Astrocyte (in vitro differentiated cells and primary cell): ENCODE results near the gene ZNF488. TPM values are rescaled to one million over a fixed set of nuclear protein-coding genes. Genes with fewer than 3 reads are reported as not detected.

Experiments used
- DNase-seq: peaks from one replicate; pipeline ENCODE4 v3.0.0-alpha.2; 2010; ENCODE audit warnings: low read depth
- FAIRE-seq: peaks from 2 replicates; lab custom pipeline; 2011; peaks lifted over from hg19 to GRCh38; lab: Jason Lieb, UNC
- H2AFZ ChIP-seq: 2 replicates; pipeline ENCODE4 v1.6.0; 2012; ENCODE audit warnings: low read depth, low read length, inconsistent platforms
- H3K27ac ChIP-seq: 2 replicates; pipeline ENCODE4 v1.5.1; 2011; ENCODE audit warnings: low read depth, low read length, inconsistent platforms
- H3K27me3 ChIP-seq: 2 replicates; pipeline ENCODE4 v1.6.0; 2011; ENCODE audit warnings: low read length, inconsistent platforms; ENCODE audit not compliant: insufficient read depth
- H3K36me3 ChIP-seq: 2 replicates; pipeline ENCODE4 v1.5.1; 2011; ENCODE audit warnings: low read length, inconsistent platforms; ENCODE audit not compliant: insufficient read depth
- H3K4me1 ChIP-seq: 2 replicates; pipeline ENCODE4 v1.5.1; 2011; ENCODE audit warnings: low read length, inconsistent platforms; ENCODE audit not compliant: insufficient read depth
- H3K4me2 ChIP-seq: 2 replicates; pipeline ENCODE4 v1.6.0; 2012; ENCODE audit warnings: low read length, inconsistent platforms
- H3K4me3 ChIP-seq: 2 replicates; pipeline ENCODE4 v1.5.1; 2011; ENCODE audit warnings: low read depth, mild to moderate bottlenecking, low read length, inconsistent platforms; ENCODE audit not compliant: insufficient read depth
- H3K79me2 ChIP-seq: 2 replicates; pipeline ENCODE4 v1.6.0; 2012; ENCODE audit warnings: mild to moderate bottlenecking, low read length, inconsistent platforms; ENCODE audit not compliant: insufficient read depth
- H3K9ac ChIP-seq: 2 replicates; pipeline ENCODE4 v1.6.0; 2012; ENCODE audit warnings: mild to moderate bottlenecking, low read length, inconsistent platforms
- H3K9me3 ChIP-seq: 2 replicates; pipeline ENCODE4 v1.5.1; 2012; ENCODE audit warnings: low read depth, mild to moderate bottlenecking, low read length, inconsistent platforms; ENCODE audit not compliant: insufficient read depth
- H4K20me1 ChIP-seq: 2 replicates; pipeline ENCODE4 v1.6.0; 2012; ENCODE audit warnings: low read length, inconsistent platforms; ENCODE audit not compliant: insufficient read depth
- H3K27ac Mint-ChIP-seq: one replicate; pipeline ENCODE4 v1.8.0; 2021; ENCODE audit warnings: mild to moderate bottlenecking, mixed read lengths; ENCODE audit not compliant: unreplicated experiment
- H3K27me3 Mint-ChIP-seq: one replicate; pipeline ENCODE4 v1.8.0; 2021; ENCODE audit warnings: low read depth, mixed read lengths; ENCODE audit not compliant: unreplicated experiment
- H3K36me3 Mint-ChIP-seq: one replicate; pipeline ENCODE4 v1.8.0; 2021; ENCODE audit warnings: low read depth, mixed read lengths; ENCODE audit not compliant: unreplicated experiment
- H3K4me1 Mint-ChIP-seq: one replicate; pipeline ENCODE4 v1.8.0; 2021; ENCODE audit warnings: low read depth, mixed read lengths; ENCODE audit not compliant: unreplicated experiment
- H3K4me3 Mint-ChIP-seq: one replicate; pipeline ENCODE4 v1.8.0; 2021; ENCODE audit warnings: mild to moderate bottlenecking, moderate library complexity, mixed read lengths; ENCODE audit not compliant: unreplicated experiment
- H3K9me3 Mint-ChIP-seq: one replicate; pipeline ENCODE4 v1.8.0; 2021; ENCODE audit warnings: mild to moderate bottlenecking, mixed read lengths; ENCODE audit not compliant: unreplicated experiment
- EZH2 ChIP-seq: IDR thresholded peaks from 2 replicates; pipeline ENCODE4 v1.6.1; 2012; ENCODE audit warnings: mild to moderate bottlenecking, low read length, inconsistent platforms; ENCODE audit not compliant: insufficient read depth
- total RNA-seq: library from RNA; stranded (reverse); gene quantifications from 2 replicates; pipeline ENCODE4 v1.2.1, GENCODE V29; 2021
- TF ChIP-seq, protein P1 (sequence below): IDR thresholded peaks from 2 replicates; pipeline ENCODE4 v1.5.1; 2011; ENCODE audit warnings: low read depth, mild to moderate bottlenecking, inconsistent platforms, low read length, moderate library complexity; ENCODE audit not compliant: insufficient read depth

The ZNF488 gene
- total RNA-seq, 1 donor from 2014 or later, result 1.4 TPM

DNA sequence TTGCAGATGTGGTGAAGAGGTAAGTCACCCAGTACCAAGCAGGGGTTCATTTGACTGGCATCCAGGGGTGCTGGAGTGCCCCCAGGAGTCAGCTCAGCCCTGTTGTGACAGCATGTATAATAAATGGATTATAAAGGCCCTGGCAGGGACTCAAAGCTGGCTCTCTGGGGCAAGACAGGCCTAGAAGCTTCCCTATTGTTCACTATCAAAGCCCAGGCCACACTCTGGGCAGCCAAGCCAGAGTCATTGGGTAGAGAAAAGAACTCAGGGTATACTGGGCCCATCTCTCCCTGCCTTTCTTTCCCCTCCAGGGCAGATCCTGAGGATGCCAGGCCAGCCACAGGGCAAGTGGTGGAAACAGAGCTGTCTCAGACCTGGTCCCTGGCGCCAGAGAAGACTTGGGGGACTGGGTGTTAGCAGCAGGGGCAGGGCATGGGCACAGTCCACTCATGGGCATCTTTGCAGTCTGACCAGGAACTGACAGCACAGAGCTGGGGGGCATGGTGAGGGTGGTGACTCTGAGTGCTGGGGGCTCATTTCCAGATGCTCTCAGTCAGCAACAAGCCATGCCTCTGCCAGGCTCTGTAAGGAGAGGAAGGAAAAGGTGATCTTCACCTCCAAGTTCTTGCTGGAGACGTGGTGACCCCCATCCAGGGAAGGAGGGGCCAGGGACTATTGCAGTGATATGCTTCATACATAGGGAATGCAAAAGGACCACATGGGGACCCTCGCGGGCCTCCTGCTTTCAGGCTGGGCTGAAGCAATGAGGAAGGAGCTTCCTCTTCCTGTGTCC lies 24.3 kb downstream of the ZNF488 start:
- no peak for FAIRE-seq
- H3K27ac Mint-ChIP-seq, result no peak overlapping the region
- H2AFZ ChIP-seq, result no peak overlapping the region

DNA sequence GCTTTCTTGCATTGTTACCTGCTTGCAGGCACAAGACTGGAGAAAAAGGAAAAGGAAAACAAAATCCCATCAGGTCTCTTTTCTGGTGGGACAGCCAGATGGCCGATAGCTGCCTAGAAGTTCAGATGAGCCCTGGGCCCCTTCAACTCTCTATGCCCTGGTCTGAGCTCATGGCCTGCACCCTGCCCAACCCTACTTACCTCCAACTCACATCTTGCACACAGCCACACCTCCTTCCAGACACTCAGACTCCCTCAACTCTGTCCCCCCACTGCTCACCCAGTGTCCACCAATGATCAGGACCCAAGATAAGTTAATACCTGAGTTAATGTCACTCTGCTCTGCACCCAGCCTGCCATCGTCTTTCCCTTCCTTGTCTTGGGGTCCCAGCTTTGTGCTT lies 25.0 kb downstream of the ZNF488 start:
- Histone ChIP-seq H3K9ac (no peak overlapping the region), H3K79me2 (no peaks in the 10 kb centered on the region), H3K4me1 (no peaks in the 10 kb centered on the region), H2AFZ (no peak overlapping the region), H3K27ac (no peak overlapping the region), H4K20me1 (no peaks in the 10 kb centered on the region), H3K9me3 (no peaks in the 10 kb centered on the region), H3K36me3 (no peaks in the 10 kb centered on the region), H3K4me3 (no peak overlapping the region), H3K27me3 (no peaks in the 10 kb centered on the region), H3K4me2 (no peak overlapping the region)
- no peak overlapping the region for H3K27ac Mint-ChIP-seq
- no peak overlapping the region for H3K4me3 Mint-ChIP-seq
- H3K4me1 Mint-ChIP-seq, result no peaks in the 10 kb centered on the region
- DNase-seq (no peak), FAIRE-seq (no peak)
- H3K36me3 Mint-ChIP-seq, result no peaks in the 10 kb centered on the region
- H3K9me3 Mint-ChIP-seq, result no peaks in the 10 kb centered on the region
- TF ChIP-seq, protein P1, sequence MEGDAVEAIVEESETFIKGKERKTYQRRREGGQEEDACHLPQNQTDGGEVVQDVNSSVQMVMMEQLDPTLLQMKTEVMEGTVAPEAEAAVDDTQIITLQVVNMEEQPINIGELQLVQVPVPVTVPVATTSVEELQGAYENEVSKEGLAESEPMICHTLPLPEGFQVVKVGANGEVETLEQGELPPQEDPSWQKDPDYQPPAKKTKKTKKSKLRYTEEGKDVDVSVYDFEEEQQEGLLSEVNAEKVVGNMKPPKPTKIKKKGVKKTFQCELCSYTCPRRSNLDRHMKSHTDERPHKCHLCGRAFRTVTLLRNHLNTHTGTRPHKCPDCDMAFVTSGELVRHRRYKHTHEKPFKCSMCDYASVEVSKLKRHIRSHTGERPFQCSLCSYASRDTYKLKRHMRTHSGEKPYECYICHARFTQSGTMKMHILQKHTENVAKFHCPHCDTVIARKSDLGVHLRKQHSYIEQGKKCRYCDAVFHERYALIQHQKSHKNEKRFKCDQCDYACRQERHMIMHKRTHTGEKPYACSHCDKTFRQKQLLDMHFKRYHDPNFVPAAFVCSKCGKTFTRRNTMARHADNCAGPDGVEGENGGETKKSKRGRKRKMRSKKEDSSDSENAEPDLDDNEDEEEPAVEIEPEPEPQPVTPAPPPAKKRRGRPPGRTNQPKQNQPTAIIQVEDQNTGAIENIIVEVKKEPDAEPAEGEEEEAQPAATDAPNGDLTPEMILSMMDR, result no peak
- no peak for TF ChIP-seq EZH2
- H3K27me3 Mint-ChIP-seq, result peaks cover 12% of the 10 kb centered on the region

More for the DNA sequence above, 24.3 kb downstream of the ZNF488 start:
- Histone ChIP-seq H3K79me2 (no peaks in the 10 kb centered on the region), H3K9me3 (no peaks in the 10 kb centered on the region), H3K4me2 (no peak overlapping the region), H3K4me3 (no peak overlapping the region), H3K36me3 (no peaks in the 10 kb centered on the region), H3K27me3 (no peaks in the 10 kb centered on the region), H4K20me1 (no peaks in the 10 kb centered on the region), H3K9ac (no peak overlapping the region), H3K4me1 (no peaks in the 10 kb centered on the region), H3K27ac (no peak overlapping the region)
- Mint-ChIP-seq H3K36me3 (no peaks in the 10 kb centered on the region), H3K4me3 (no peak overlapping the region), H3K4me1 (no peaks in the 10 kb centered on the region), H3K9me3 (no peaks in the 10 kb centered on the region), H3K27me3 (peaks cover 12% of the 10 kb centered on the region)
- no peak for TF ChIP-seq EZH2
- TF ChIP-seq, protein P1, result no peak
- DNase-seq, result no peak

DNA sequence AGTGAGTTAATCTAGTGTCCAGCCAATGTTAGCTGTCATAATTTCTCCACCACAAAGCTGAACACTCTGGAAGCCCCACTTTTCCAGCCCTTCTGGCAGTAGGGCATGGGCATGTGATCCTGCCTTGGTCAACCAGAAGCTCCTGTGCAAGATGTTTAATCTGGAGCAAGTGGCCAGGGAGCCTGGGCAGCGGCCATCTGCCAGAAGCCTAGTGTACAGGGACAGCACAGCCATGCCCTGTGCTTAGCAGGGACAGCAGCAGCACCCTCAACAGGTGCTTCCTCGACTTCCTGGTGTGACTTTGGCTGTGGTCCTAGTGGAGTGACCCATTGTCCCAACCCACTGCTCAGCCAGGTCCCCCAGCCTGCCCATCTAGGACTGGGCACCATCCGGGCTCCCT lies 25.6 kb downstream of the ZNF488 start:
- DNase-seq, result no peak

More for the DNA sequence above, 25.6 kb downstream of the ZNF488 start:
- TF ChIP-seq, protein P1, result no peak
- no peak for TF ChIP-seq EZH2
- Mint-ChIP-seq H3K9me3 (no peaks in the 10 kb centered on the region), H3K27me3 (peaks cover 8% of the 10 kb centered on the region), H3K4me3 (no peak overlapping the region), H3K4me1 (no peaks in the 10 kb centered on the region), H3K36me3 (no peaks in the 10 kb centered on the region), H3K27ac (no peak overlapping the region)
- no peak overlapping the region for H3K4me2 ChIP-seq
- H3K4me1 ChIP-seq, result no peaks in the 10 kb centered on the region
- H4K20me1 ChIP-seq, result no peaks in the 10 kb centered on the region
- no peak overlapping the region for H3K27ac ChIP-seq
- H3K79me2 ChIP-seq, result no peaks in the 10 kb centered on the region
- H3K36me3 ChIP-seq, result no peaks in the 10 kb centered on the region
- H3K9ac ChIP-seq, result no peak overlapping the region
- no peaks in the 10 kb centered on the region for H3K27me3 ChIP-seq
- no peaks in the 10 kb centered on the region for H3K9me3 ChIP-seq
- FAIRE-seq, result no peak
- H2AFZ ChIP-seq, result no peak overlapping the region
- no peak overlapping the region for H3K4me3 ChIP-seq
